ENCODE measurements around the gene NFIC. TPM values are rescaled to one million over a fixed set of nuclear protein-coding genes. Genes with fewer than 3 reads are reported as not detected.

Gene NFIC
- total RNA-seq, 1 donor from 2014 or later: 194 TPM

DNA sequence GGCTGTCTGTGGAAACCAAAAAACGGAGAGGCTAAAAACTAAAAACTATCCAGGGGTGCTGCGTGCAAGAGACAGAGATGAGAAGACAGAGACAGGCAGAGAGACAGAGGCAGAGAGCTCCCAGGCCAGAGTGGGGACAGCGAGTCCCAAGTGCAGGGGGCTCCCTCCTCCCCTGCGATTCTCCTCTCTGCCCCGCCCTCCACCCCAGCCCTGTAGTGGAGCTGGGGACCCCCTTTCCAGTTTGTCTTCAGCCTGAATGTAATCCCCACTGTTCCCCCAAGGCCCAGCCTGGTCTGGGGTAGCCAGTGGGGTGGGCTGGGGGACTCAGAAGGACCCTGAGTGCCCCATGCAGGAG, 2.0 kb downstream of the NFIC start:
- no peaks in the 10 kb centered on the region for H3K9me3 ChIP-seq
- TF ChIP-seq, protein P1, sequence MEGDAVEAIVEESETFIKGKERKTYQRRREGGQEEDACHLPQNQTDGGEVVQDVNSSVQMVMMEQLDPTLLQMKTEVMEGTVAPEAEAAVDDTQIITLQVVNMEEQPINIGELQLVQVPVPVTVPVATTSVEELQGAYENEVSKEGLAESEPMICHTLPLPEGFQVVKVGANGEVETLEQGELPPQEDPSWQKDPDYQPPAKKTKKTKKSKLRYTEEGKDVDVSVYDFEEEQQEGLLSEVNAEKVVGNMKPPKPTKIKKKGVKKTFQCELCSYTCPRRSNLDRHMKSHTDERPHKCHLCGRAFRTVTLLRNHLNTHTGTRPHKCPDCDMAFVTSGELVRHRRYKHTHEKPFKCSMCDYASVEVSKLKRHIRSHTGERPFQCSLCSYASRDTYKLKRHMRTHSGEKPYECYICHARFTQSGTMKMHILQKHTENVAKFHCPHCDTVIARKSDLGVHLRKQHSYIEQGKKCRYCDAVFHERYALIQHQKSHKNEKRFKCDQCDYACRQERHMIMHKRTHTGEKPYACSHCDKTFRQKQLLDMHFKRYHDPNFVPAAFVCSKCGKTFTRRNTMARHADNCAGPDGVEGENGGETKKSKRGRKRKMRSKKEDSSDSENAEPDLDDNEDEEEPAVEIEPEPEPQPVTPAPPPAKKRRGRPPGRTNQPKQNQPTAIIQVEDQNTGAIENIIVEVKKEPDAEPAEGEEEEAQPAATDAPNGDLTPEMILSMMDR (IDR thresholded peaks at IDR 0.05): no peak
- peaks cover 11 to 27% of the 10 kb centered on the region in 2 donors for H3K4me1 ChIP-seq
- H3K27me3 ChIP-seq: no peaks in the 10 kb centered on the region
- no peak for DNase-seq (ENCODE audit: low spot score in 2 of 2)
- H3K27ac ChIP-seq: peak overlapping the region; percentile 100
- H3K36me3 ChIP-seq: no peaks in the 10 kb centered on the region
- intact Hi-C loops (cut with DNase I): loop anchor here (5.0 kb wide), 1 partner anchor 84 kb away; no protein-coding TSS in a partner anchor
- peak overlapping the region; percentile 99 for H3K4me3 ChIP-seq

DNA sequence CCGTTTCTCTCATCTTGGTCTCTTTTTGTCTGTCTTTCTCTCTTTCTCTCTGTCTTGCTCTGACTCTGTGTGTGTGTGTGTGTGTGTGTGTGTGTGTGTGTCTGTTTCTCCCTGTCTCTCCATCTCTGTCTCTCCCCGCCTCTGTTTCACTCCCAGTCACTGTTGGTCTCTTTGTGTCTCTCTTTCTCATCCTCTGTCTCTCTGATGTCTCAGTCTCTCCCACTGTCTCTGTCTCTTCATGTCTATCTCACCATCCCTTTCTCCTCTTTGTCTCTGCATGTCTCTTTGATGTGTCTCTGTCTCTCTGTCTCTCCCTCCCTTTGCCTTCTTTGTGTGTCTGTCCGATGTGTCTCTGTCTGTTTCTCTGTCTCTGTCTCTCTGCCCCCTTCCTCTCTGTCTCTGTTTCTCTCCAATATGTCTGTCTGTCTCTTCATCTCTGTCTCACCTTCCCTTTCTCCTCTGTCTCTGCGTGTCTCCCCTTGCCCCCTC, 2.5 kb downstream of the NFIC start:
- H3K36me3 ChIP-seq: no peaks in the 10 kb centered on the region
- intact Hi-C loops (cut with DNase I): loop anchor here (1.0 to 5.0 kb wide), 2 partner anchors 18 to 83 kb away; no protein-coding TSS in a partner anchor
- H3K27me3 ChIP-seq: no peaks in the 10 kb centered on the region
- TF ChIP-seq, protein P1 (IDR thresholded peaks at IDR 0.05): no peak
- H3K4me1 ChIP-seq: peaks cover 14 to 26% of the 10 kb centered on the region in 2 donors
- no peaks in the 10 kb centered on the region for H3K9me3 ChIP-seq
- peak overlapping the region; percentile 99 for H3K4me3 ChIP-seq
- DNase-seq (ENCODE audit: low spot score in 2 of 2): no peak
- peak overlapping the region; percentile 100 for H3K27ac ChIP-seq

DNA sequence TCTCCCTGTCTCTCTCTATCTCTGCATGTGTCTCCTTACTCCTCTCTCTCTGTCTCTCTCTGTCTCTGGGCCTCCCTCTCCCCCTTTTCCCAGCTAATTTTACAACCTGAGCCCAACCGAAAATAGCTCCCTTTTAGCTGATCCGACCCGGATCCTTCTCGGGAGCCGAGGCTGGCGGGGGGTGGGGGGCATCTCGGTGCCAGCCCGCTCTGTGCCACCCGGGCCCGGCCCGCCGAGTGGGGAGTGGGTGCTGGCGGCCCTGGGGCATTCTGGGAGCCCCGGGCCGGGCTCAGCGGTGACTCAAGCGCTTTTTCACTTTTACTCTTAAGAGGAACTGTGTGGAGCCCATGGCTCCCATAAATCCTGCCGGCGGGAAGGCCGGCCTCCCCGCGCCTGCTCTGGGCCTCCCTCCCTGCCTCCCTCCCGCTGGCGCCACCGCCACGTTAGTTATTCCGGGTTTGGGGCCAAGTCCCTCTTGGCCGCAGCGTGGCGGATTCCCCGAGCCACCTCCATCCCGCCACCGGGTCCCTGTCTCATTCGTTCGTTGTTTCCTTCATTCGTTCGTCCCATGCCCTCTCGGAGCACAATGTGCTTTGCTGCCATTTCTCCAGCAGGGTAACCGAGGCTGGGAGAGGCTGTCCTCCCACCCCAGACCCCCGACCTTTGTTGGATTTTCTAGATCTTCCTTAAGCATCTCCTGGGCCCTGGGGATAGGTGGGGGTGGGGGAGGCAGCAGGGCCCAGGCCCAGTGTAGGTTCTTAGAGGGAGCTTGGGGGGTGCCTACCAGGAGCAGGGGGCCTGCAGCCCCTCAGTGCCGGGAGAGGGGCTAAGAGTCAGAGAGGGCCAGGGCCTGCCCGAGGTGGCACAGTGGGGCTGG, 3.2 kb downstream of the NFIC start:
- Histone ChIP-seq H3K36me3 (no peaks in the 10 kb centered on the region), H3K4me3 (peak overlapping the region; percentile 99), H3K9me3 (no peaks in the 10 kb centered on the region), H3K27me3 (no peaks in the 10 kb centered on the region), H3K4me1 (peaks cover 21 to 31% of the 10 kb centered on the region in 2 donors), H3K27ac (peak overlapping the region; percentile 100)
- intact Hi-C loops (cut with DNase I): loop anchor here (1.0 to 5.0 kb wide), 2 partner anchors 18 to 83 kb away; no protein-coding TSS in a partner anchor
- DNase-seq (ENCODE audit: low spot score in 2 of 2): peak; percentile 58 to 92
- TF ChIP-seq, protein P1 (IDR thresholded peaks at IDR 0.05): peak in 1 of 3 experiments; percentile 10

DNA sequence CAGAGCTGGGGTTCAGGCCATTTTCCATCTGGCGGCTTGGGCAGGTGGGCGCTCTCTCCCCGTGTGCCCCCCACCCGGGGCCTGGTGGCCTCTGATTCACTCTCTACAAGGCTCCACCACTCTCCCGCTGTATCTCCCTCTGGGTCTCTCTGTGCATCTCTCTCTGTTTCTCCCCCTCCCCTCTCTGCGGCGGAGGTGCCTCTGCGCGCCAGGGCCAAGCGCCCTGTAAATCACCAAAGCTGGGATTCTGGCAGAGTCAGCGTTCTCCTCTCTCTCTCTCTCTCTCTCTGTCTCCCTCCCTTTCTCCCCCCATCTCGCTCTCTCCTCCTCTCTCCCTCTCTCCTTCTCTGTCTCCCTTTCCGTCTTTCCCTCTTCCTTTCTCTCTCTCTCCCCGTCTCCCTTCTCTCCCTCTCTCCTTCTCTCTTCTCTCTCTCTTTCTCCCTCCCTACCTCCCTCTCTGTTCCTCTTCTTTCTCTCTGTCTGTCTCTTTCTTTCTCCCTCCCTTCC, 3.9 kb downstream of the NFIC start:
- peak overlapping the region; percentile 100 for H3K27ac ChIP-seq
- intact Hi-C loops (cut with DNase I): no loop called here
- no peaks in the 10 kb centered on the region for H3K27me3 ChIP-seq
- H3K36me3 ChIP-seq: no peaks in the 10 kb centered on the region
- peak overlapping the region; percentile 99 for H3K4me3 ChIP-seq
- TF ChIP-seq, protein P1 (IDR thresholded peaks at IDR 0.05): no peak
- DNase-seq (ENCODE audit: low spot score in 2 of 2): no peak
- H3K9me3 ChIP-seq: no peaks in the 10 kb centered on the region
- H3K4me1 ChIP-seq: peaks cover 23 to 32% of the 10 kb centered on the region in 2 donors

DNA sequence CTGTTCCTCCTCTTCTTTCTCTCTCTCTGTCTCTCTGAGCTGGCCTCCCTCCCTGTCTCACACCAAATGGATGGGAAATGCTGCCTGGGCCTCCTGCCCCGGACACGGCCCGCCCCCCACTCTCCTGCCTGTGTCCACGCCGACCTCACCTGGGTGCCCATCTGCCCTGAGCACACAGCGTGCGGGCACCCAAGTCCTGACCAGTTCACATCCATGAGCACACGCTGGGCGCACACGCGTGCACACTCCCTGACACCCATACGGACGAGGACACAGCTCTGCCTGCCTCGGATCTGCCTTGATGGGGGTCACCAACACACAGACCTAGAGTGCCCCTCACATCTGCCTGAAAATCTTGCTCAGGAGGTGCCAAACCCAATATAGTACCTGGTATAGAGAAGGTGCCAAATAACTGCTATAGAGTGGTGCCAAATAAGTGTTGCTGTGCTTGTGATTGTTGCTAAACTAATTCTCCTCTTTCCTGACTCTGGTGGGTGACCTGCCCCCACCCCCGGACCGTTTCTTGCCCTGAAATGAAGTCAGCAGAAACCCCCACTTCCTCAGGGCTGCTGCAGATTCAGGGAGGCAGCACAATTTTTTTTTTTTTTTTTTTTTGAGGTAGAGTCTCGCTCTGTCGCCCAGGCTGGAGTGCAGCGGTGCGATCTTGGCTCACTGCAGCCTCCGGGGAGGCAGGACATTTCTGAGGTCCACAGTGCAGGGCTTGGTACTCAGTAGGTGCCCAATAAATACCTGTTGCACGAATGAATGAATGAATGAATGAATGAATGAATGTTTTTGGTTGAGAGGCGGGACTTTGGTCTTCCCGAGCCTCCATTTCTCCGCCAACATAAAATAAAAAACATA, 4.6 kb downstream of the NFIC start:
- TF ChIP-seq, protein P1 (IDR thresholded peaks at IDR 0.05): no peak
- peaks cover 22 to 34% of the 10 kb centered on the region in 2 donors for H3K4me1 ChIP-seq
- no peak for DNase-seq (ENCODE audit: low spot score in 2 of 2)
- intact Hi-C loops (cut with DNase I): no loop called here
- H3K36me3 ChIP-seq: no peaks in the 10 kb centered on the region
- no peaks in the 10 kb centered on the region for H3K9me3 ChIP-seq
- peak overlapping the region in 1 of 2 donors; percentile 99 for H3K4me3 ChIP-seq
- H3K27me3 ChIP-seq: no peaks in the 10 kb centered on the region
- peak overlapping the region; percentile 100 for H3K27ac ChIP-seq

Data from ascending aorta (tissue), 2 donors.